GM23338 (cell line): ENCODE measurements around the gene HAGH. TPM values are rescaled to one million over a fixed set of nuclear protein-coding genes. Genes with fewer than 3 reads are reported as not detected.
A peak's percentile ranks its signal among the peaks of the same experiment; 100 is the strongest.

Source experiments
- ATAC-seq: fragments of 200-7000 bp; cut with Tn5 transposase; 3 replicates; pipeline ENCODE4 v1.9.1; 2020
- DNase-seq: peaks from one replicate; pipeline ENCODE4 v3.0.0-alpha.2; 2015; ENCODE audit warnings: low spot score
- H2AFZ ChIP-seq: fragments of 200-600 bp; sonication (generic); 2 replicates; pipeline ENCODE4 v1.8.0; 2016; ENCODE audit warnings: antibody characterized with exemption, mild to moderate bottlenecking, moderate library complexity
- H3F3A ChIP-seq: fragments of 200-600 bp; sonication (generic); replicated peaks from 2 replicates; pipeline ENCODE4 v1.8.0; 2017; ENCODE audit warnings: antibody characterized with exemption, mixed run types, low read depth
- H3K27ac ChIP-seq: fragments of 200-600 bp; sonication (generic); 2 replicates; pipeline ENCODE4 v1.6.1; 2016; ENCODE audit warnings: low read depth
- H3K27me3 ChIP-seq: fragments of 200-600 bp; sonication (generic); 2 replicates; pipeline ENCODE4 v1.8.0; 2016; ENCODE audit warnings: mild to moderate bottlenecking, mixed run types, moderate library complexity; ENCODE audit not compliant: insufficient read depth
- H3K36me3 ChIP-seq: fragments of 200-600 bp; sonication (generic); 2 replicates; pipeline ENCODE4 v1.8.0; 2016; ENCODE audit warnings: mild to moderate bottlenecking; ENCODE audit not compliant: insufficient read depth
- H3K4me1 ChIP-seq: fragments of 200-600 bp; sonication (generic); 2 replicates; pipeline ENCODE4 v1.8.0; 2016; ENCODE audit warnings: mild to moderate bottlenecking, moderate library complexity; ENCODE audit not compliant: insufficient read depth
- H3K4me2 ChIP-seq: fragments of 200-600 bp; sonication (generic); 2 replicates; pipeline ENCODE4 v1.7.1; 2017; ENCODE audit warnings: mixed run types
- H3K4me3 ChIP-seq: fragments of 200-600 bp; sonication (generic); 2 replicates; pipeline ENCODE4 v1.6.1; 2016; ENCODE audit warnings: mixed run types
- H3K79me2 ChIP-seq: fragments of 200-600 bp; sonication (generic); replicated peaks from 2 replicates; pipeline ENCODE4 v1.8.0; 2017; ENCODE audit warnings: mild to moderate bottlenecking; ENCODE audit not compliant: insufficient read depth
- H3K9me2 ChIP-seq: fragments of 200-600 bp; sonication (generic); 2 replicates; pipeline ENCODE4 v1.8.0; 2017; ENCODE audit not compliant: insufficient read depth
- H4K20me1 ChIP-seq: fragments of 200-600 bp; sonication (generic); replicated peaks from 2 replicates; pipeline ENCODE4 v1.8.0; 2017; ENCODE audit warnings: mild to moderate bottlenecking; ENCODE audit not compliant: insufficient read depth
- H3K27ac Mint-ChIP-seq: 2 replicates; pipeline ENCODE4 v1.8.0; 2020; ENCODE audit warnings: inconsistent platforms, mild to moderate bottlenecking, moderate library complexity, mixed read lengths
- H3K27me3 Mint-ChIP-seq: 3 replicates; pipeline ENCODE4 v1.8.0; 2022; ENCODE audit warnings: low read depth, mild to moderate bottlenecking, moderate library complexity, mixed read lengths, inconsistent platforms; ENCODE audit not compliant: insufficient read depth, poor library complexity
- H3K36me3 Mint-ChIP-seq: 3 replicates; pipeline ENCODE4 v1.8.0; 2021; ENCODE audit warnings: low read depth, mild to moderate bottlenecking, inconsistent platforms, moderate library complexity, mixed read lengths
- H3K4me1 Mint-ChIP-seq: 3 replicates; pipeline ENCODE4 v1.8.0; 2020; ENCODE audit warnings: mild to moderate bottlenecking, inconsistent platforms, mixed read lengths
- H3K4me3 Mint-ChIP-seq: 3 replicates; pipeline ENCODE4 v1.8.0; 2021; ENCODE audit warnings: moderate library complexity, mild to moderate bottlenecking, inconsistent platforms, mixed read lengths
- H3K9me3 Mint-ChIP-seq: 3 replicates; pipeline ENCODE4 v1.8.0; 2020; ENCODE audit warnings: moderate library complexity, mild to moderate bottlenecking, inconsistent platforms, mixed read lengths
- CREB1 ChIP-seq: fragments of 250-450 bp; sonication (Bioruptor Pico); IDR thresholded peaks from 2 replicates; pipeline ENCODE4 v1.5.0; 2020; ENCODE audit warnings: low read depth, mild to moderate bottlenecking, moderate library complexity
- EZH2 ChIP-seq: fragments of 200-600 bp; sonication (generic); IDR thresholded peaks from one replicate; pipeline ENCODE4 v1.8.0; 2017; ENCODE audit warnings: antibody characterized with exemption, mild to moderate bottlenecking, low read depth; ENCODE audit not compliant: unreplicated experiment
- EZH2phosphoT487 ChIP-seq: fragments of 200-600 bp; sonication (generic); IDR thresholded peaks from one replicate; pipeline ENCODE4 v1.8.1; 2018; ENCODE audit warnings: antibody characterized with exemption; ENCODE audit not compliant: unreplicated experiment
- JUNB ChIP-seq: IDR thresholded peaks from one replicate; pipeline ENCODE4 v1.6.1; 2016; ENCODE audit warnings: antibody characterized with exemption; ENCODE audit not compliant: unreplicated experiment
- NANOG ChIP-seq: IDR thresholded peaks from 2 replicates; pipeline ENCODE4 v1.6.1; 2016; ENCODE audit warnings: antibody characterized with exemption, borderline replicate concordance
- POLR2AphosphoS5 ChIP-seq: IDR thresholded peaks from 2 replicates; pipeline ENCODE4 v1.6.1; 2016; ENCODE audit warnings: antibody characterized with exemption, low read depth
- STAT1 ChIP-seq: IDR thresholded peaks from one replicate; pipeline ENCODE4 v1.6.1; 2016; ENCODE audit warnings: antibody characterized with exemption; ENCODE audit not compliant: unreplicated experiment
- ZNF114 ChIP-seq: fragments of 250-450 bp; sonication (Bioruptor Pico); IDR thresholded peaks from 2 replicates; pipeline ENCODE4 v1.5.0; 2020; ENCODE audit warnings: mild to moderate bottlenecking, moderate library complexity
- long read RNA-seq: library from polyadenylated mRNA; unstranded; transcript quantifications from one replicate; pipeline ENCODE4 v2.0.0, GENCODE V29; 2020; ENCODE audit not compliant: unreplicated experiment
- polyA plus RNA-seq: library from polyadenylated mRNA; unstranded; fragments of >200 nt; fragmentation: Nextera tagmentation; extraction: Ambion mirVana; gene quantifications from 2 replicates; pipeline ENCODE4 v1.2.1, GENCODE V29; 2016
- total RNA-seq: library from RNA; depleted of rRNA; stranded (reverse); fragments of >200 nt; shearing (Covaris generic); gene quantifications from 2 replicates; pipeline ENCODE4 v1.2.3, GENCODE V29; 2014; rRNA removed
- TF ChIP-seq, protein P1 (sequence below): IDR thresholded peaks from 2 replicates; pipeline ENCODE4 v1.6.1; 2016; ENCODE audit warnings: antibody characterized with exemption
- TF ChIP-seq, protein P2 (sequence below): IDR thresholded peaks from one replicate; pipeline ENCODE4 v1.6.1; 2018; ENCODE audit warnings: antibody characterized with exemption; ENCODE audit not compliant: unreplicated experiment
- TF ChIP-seq, protein P3 (sequence below), 2 experiments: fragments of 200-600 bp in 1 of 2; sonication (generic) in 1 of 2; conservative IDR thresholded peaks; 2 replicates each; pipeline versions ENCODE4 v1.5.1 to v1.6.1; 2016 to 2017; ENCODE audit warnings: antibody characterized with exemption in 2 of 2, low read depth in 2 of 2, mild to moderate bottlenecking in 2 of 2, moderate library complexity in 1 of 2
- TF ChIP-seq, protein P4 (sequence below): fragments of 250-450 bp; sonication (Bioruptor Pico); IDR thresholded peaks from 2 replicates; pipeline ENCODE4 v1.5.0; 2020; ENCODE audit warnings: mild to moderate bottlenecking, moderate library complexity

HAGH gene
- 24.7 and 30.6 TPM in 2 replicates for total RNA-seq
- 28.5 and 28.9 TPM in 2 replicates for polyA plus RNA-seq
- long read RNA-seq, transcript HAGH-202 (9 exons, 2,984 nt), result major isoform, 12 of 20 reads
- long read RNA-seq, transcript HAGH-201 (10 exons, 1,257 nt), result minor isoform, 5 of 20 reads
- long read RNA-seq, partial matches to known transcripts, result 1 of 20 reads
- long read RNA-seq, other reads (novel, unspliced or antisense), result 1 of 20 reads

DNA sequence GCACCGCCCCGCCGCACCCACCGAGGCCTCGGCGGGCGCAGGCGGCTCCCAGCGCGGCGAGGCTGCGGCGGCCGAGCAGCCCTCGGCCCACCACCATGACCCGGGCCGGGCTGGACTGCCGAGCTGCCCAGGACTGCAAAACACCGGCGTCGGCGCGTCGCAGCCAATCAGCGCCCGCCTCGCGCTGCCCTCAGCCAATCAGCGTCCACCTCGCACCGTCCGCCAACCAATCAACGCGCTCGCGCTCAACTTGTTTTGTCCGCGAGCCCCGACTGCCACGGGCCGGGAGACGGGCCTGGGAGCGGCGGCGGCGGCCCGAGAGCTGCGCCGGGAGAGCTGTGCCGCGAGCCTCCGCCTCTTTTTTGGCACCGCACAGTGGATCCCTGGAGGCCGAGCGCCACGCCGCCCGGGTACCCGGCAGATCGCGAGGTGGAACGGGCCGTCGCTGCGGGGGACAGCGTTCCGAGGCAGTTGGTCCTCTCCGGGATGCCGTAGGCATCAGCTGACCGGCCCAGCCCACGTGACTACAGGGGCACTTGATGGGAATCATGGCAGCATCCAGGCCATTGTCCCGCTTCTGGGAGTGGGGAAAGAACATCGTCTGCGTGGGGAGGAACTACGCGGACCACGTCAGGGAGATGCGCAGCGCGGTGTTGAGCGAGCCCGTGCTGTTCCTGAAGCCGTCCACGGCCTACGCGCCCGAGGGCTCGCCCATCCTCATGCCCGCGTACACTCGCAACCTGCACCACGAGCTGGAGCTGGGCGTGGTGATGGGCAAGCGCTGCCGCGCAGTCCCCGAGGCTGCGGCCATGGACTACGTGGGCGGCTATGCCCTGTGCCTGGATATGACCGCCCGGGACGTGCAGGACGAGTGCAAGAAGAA, at the start of gene HAGH, which contains the start of gene FAHD1:
Gene HAGH, minus strand, starts transcription at position 135 of the 883 bp plus-strand sequence. Its CDS starts 38 bp downstream, at position 97.
Gene FAHD1, plus strand, starts transcription at position 516 of the 883 bp plus-strand sequence. Its CDS starts 33 bp downstream, at position 549.
- no peaks in the 10 kb centered on the region for H3K27me3 ChIP-seq
- 0 out of 2 replicates have a peak, but pooled peaks cover 6% of the 10 kb centered on the region for H3F3A ChIP-seq
- Mint-ChIP-seq H3K4me1 (peaks cover 9% of the 10 kb centered on the region), H3K9me3 (peaks cover 3% of the 10 kb centered on the region; the same call in 1 of the 3 replicates), H3K4me3 (peak within 1 kb of the TSS; percentile 91), H3K36me3 (peaks cover 2% of the 10 kb centered on the region; the same call in 1 of the 3 replicates), H3K27me3 (peaks cover 19% of the 10 kb centered on the region), H3K27ac (peak within 1 kb of the TSS; percentile 63)
- H3K27ac ChIP-seq, result 0 out of 2 replicates have a peak within 1 kb of the TSS, but pooled peaks have one; percentile 32
- peak within 1 kb of the TSS; percentile 96 for H2AFZ ChIP-seq
- no peaks in the 10 kb centered on the region; the same call in 1 of the 2 replicates for H4K20me1 ChIP-seq
- ATAC-seq (peak; percentile 88), DNase-seq (peak; percentile 93)
- peaks cover 17% of the 10 kb centered on the region for H3K4me1 ChIP-seq
- H3K79me2 ChIP-seq, result peaks cover 25% of the 10 kb centered on the region
- no peaks in the 10 kb centered on the region for H3K9me2 ChIP-seq
- peak within 1 kb of the TSS; percentile 97 for H3K4me3 ChIP-seq
- peak within 1 kb of the TSS; percentile 97 for H3K4me2 ChIP-seq
- no peaks in the 10 kb centered on the region for H3K36me3 ChIP-seq
- TF ChIP-seq EZH2, result no peak
- TF ChIP-seq, protein P1, sequence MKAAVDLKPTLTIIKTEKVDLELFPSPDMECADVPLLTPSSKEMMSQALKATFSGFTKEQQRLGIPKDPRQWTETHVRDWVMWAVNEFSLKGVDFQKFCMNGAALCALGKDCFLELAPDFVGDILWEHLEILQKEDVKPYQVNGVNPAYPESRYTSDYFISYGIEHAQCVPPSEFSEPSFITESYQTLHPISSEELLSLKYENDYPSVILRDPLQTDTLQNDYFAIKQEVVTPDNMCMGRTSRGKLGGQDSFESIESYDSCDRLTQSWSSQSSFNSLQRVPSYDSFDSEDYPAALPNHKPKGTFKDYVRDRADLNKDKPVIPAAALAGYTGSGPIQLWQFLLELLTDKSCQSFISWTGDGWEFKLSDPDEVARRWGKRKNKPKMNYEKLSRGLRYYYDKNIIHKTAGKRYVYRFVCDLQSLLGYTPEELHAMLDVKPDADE, result peak; percentile 59; the same call in 1 of the 2 replicates
- TF ChIP-seq EZH2phosphoT487, result no peak
- no peak for TF ChIP-seq STAT1
- TF ChIP-seq POLR2AphosphoS5, result peak; percentile 65
- TF ChIP-seq, protein P2, sequence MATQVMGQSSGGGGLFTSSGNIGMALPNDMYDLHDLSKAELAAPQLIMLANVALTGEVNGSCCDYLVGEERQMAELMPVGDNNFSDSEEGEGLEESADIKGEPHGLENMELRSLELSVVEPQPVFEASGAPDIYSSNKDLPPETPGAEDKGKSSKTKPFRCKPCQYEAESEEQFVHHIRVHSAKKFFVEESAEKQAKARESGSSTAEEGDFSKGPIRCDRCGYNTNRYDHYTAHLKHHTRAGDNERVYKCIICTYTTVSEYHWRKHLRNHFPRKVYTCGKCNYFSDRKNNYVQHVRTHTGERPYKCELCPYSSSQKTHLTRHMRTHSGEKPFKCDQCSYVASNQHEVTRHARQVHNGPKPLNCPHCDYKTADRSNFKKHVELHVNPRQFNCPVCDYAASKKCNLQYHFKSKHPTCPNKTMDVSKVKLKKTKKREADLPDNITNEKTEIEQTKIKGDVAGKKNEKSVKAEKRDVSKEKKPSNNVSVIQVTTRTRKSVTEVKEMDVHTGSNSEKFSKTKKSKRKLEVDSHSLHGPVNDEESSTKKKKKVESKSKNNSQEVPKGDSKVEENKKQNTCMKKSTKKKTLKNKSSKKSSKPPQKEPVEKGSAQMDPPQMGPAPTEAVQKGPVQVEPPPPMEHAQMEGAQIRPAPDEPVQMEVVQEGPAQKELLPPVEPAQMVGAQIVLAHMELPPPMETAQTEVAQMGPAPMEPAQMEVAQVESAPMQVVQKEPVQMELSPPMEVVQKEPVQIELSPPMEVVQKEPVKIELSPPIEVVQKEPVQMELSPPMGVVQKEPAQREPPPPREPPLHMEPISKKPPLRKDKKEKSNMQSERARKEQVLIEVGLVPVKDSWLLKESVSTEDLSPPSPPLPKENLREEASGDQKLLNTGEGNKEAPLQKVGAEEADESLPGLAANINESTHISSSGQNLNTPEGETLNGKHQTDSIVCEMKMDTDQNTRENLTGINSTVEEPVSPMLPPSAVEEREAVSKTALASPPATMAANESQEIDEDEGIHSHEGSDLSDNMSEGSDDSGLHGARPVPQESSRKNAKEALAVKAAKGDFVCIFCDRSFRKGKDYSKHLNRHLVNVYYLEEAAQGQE, result no peak
- TF ChIP-seq ZNF114, result no peak
- TF ChIP-seq, protein P3, sequence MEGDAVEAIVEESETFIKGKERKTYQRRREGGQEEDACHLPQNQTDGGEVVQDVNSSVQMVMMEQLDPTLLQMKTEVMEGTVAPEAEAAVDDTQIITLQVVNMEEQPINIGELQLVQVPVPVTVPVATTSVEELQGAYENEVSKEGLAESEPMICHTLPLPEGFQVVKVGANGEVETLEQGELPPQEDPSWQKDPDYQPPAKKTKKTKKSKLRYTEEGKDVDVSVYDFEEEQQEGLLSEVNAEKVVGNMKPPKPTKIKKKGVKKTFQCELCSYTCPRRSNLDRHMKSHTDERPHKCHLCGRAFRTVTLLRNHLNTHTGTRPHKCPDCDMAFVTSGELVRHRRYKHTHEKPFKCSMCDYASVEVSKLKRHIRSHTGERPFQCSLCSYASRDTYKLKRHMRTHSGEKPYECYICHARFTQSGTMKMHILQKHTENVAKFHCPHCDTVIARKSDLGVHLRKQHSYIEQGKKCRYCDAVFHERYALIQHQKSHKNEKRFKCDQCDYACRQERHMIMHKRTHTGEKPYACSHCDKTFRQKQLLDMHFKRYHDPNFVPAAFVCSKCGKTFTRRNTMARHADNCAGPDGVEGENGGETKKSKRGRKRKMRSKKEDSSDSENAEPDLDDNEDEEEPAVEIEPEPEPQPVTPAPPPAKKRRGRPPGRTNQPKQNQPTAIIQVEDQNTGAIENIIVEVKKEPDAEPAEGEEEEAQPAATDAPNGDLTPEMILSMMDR (conservative IDR thresholded peaks at IDR 0.05; ENCODE audit: low read depth in 2 of 2), result no peak
- TF ChIP-seq, protein P4, sequence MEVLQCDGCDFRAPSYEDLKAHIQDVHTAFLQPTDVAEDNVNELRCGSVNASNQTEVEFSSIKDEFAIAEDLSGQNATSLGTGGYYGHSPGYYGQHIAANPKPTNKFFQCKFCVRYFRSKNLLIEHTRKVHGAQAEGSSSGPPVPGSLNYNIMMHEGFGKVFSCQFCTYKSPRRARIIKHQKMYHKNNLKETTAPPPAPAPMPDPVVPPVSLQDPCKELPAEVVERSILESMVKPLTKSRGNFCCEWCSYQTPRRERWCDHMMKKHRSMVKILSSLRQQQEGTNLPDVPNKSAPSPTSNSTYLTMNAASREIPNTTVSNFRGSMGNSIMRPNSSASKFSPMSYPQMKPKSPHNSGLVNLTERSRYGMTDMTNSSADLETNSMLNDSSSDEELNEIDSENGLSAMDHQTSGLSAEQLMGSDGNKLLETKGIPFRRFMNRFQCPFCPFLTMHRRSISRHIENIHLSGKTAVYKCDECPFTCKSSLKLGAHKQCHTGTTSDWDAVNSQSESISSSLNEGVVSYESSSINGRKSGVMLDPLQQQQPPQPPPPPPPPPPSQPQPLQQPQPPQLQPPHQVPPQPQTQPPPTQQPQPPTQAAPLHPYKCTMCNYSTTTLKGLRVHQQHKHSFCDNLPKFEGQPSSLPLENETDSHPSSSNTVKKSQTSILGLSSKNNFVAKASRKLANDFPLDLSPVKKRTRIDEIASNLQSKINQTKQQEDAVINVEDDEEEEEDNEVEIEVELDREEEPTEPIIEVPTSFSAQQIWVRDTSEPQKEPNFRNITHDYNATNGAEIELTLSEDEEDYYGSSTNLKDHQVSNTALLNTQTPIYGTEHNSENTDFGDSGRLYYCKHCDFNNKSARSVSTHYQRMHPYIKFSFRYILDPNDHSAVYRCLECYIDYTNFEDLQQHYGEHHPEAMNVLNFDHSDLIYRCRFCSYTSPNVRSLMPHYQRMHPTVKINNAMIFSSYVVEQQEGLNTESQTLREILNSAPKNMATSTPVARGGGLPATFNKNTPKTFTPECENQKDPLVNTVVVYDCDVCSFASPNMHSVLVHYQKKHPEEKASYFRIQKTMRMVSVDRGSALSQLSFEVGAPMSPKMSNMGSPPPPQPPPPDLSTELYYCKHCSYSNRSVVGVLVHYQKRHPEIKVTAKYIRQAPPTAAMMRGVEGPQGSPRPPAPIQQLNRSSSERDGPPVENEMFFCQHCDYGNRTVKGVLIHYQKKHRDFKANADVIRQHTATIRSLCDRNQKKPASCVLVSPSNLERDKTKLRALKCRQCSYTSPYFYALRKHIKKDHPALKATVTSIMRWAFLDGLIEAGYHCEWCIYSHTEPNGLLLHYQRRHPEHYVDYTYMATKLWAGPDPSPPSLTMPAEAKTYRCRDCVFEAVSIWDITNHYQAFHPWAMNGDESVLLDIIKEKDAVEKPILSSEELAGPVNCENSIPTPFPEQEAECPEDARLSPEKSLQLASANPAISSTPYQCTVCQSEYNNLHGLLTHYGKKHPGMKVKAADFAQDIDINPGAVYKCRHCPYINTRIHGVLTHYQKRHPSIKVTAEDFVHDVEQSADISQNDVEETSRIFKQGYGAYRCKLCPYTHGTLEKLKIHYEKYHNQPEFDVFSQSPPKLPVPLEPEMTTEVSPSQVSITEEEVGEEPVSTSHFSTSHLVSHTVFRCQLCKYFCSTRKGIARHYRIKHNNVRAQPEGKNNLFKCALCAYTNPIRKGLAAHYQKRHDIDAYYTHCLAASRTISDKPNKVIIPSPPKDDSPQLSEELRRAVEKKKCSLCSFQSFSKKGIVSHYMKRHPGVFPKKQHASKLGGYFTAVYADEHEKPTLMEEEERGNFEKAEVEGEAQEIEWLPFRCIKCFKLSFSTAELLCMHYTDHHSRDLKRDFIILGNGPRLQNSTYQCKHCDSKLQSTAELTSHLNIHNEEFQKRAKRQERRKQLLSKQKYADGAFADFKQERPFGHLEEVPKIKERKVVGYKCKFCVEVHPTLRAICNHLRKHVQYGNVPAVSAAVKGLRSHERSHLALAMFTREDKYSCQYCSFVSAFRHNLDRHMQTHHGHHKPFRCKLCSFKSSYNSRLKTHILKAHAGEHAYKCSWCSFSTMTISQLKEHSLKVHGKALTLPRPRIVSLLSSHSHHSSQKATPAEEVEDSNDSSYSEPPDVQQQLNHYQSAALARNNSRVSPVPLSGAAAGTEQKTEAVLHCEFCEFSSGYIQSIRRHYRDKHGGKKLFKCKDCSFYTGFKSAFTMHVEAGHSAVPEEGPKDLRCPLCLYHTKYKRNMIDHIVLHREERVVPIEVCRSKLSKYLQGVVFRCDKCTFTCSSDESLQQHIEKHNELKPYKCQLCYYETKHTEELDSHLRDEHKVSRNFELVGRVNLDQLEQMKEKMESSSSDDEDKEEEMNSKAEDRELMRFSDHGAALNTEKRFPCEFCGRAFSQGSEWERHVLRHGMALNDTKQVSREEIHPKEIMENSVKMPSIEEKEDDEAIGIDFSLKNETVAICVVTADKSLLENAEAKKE (CRISPR knock-in tag), result no peak
- peak; percentile 51 for TF ChIP-seq CREB1 (CRISPR knock-in tag)
- TF ChIP-seq JUNB, result no peak
- no peak for TF ChIP-seq NANOG
